GM12801 (cell line): Measurements from ENCODE around the gene DRC7.

Source experiments
- CTCF ChIP-seq: IDR thresholded peaks from one replicate; pipeline ENCODE4 v1.5.1; 2011; ENCODE audit warnings: control low read depth; ENCODE audit not compliant: insufficient read length; ENCODE audit errors: extremely low read depth

Gene DRC7

GRCh38 chr16:57675741-57676551 is 18.7 kb upstream of the DRC7 start:
- TF ChIP-seq CTCF: no peak

GRCh38 chr16:57676553-57677085 is 18.0 kb upstream of the DRC7 start:
- no peak for TF ChIP-seq CTCF

- no peak for TF ChIP-seq CTCF
Observed at GRCh38 chr16:57677622-57678369, 16.8 kb upstream of the DRC7 start.

GRCh38 chr16:57679016-57679415 is 15.6 kb upstream of the DRC7 start:
- no peak for TF ChIP-seq CTCF

GRCh38 chr16:57679767-57680482 is 14.7 kb upstream of the DRC7 start:
- TF ChIP-seq CTCF: no peak

GRCh38 chr16:57680842-57681375 is 13.7 kb upstream of the DRC7 start:
- TF ChIP-seq CTCF: no peak
